HCT116 (cell line): ENCODE results near the gene ALX4. TPM values are rescaled to one million over a fixed set of nuclear protein-coding genes. Genes with fewer than 3 reads are reported as not detected.

Experiments used
- ATAC-seq: fragments of 200-7000 bp; cut with Tn5 transposase; 2 replicates; pipeline ENCODE4 v1.9.1; 2020; ENCODE audit warnings: mild to moderate bottlenecking, moderate library complexity
- BruUV-seq: library from RNA; stranded (reverse); fragments of 400-500 nt; replicated peaks from 2 replicates; lab custom pipeline; 2021; lab: Mats Ljungman, UMichigan
- CTCF ChIA-PET: fragments of 300-600 bp; sonication (Branson Sonifier 250); formaldehyde crosslinking; loops from one replicate; lab custom pipeline; 2021; ENCODE audit warnings: antibody characterized with exemption; lab: Charles Lee
- POLR2A ChIA-PET: fragments of 300-600, 350-600 bp; sonication (Branson Sonifier 250); formaldehyde crosslinking; loops from one replicate; lab custom pipeline; 2021; ENCODE audit warnings: antibody characterized with exemption; lab: Charles Lee
- RAD21 ChIA-PET, 2 experiments: fragments of 300-600 bp; sonication (Branson Sonifier 250); formaldehyde crosslinking; loops; one replicate each; lab custom pipeline; 2023; ENCODE audit warnings: low total read pairs in 2 of 2; ENCODE audit not compliant: uncharacterized antibody in 2 of 2, unreplicated experiment in 2 of 2, low non-redundant PET in 1 of 2; lab: Charles Lee
- DNase-seq: peaks from one replicate; pipeline ENCODE4 v3.0.0-alpha.2; 2010; ENCODE audit warnings: low read depth, low spot score
- H2AFZ ChIP-seq: fragments of 200-600 bp; shearing (Covaris generic), sonication (generic); 2 replicates; pipeline ENCODE4 v1.6.1; 2017; ENCODE audit warnings: low read depth, mixed run types, mixed read lengths, antibody characterized with exemption, low read length; ENCODE audit not compliant: poor library complexity, severe bottlenecking
- H3K27ac ChIP-seq: 2 replicates; pipeline ENCODE4 v1.5.1; 2012; ENCODE audit warnings: low read depth, low read length
- H3K27me3 ChIP-seq: fragments of 200-600 bp; sonication (generic); 2 replicates; pipeline ENCODE4 v1.6.1; 2016; ENCODE audit warnings: mixed run types, low read length, mixed read lengths; ENCODE audit not compliant: insufficient read depth
- H3K36me3 ChIP-seq, 2 experiments: fragments of 200-500 bp in 1 of 2; fragments of 200-600 bp in 1 of 2; sonication (Bioruptor generic) in 1 of 2; sonication (generic) in 1 of 2; 2 replicates each; pipeline versions ENCODE4 v1.5.1 to v1.6.1; 2014 to 2016; ENCODE audit warnings: low read length in 2 of 2, inconsistent platforms in 1 of 2, mixed read lengths in 1 of 2, mixed run types in 1 of 2; ENCODE audit not compliant: insufficient read depth in 2 of 2, control insufficient read depth in 1 of 2
- H3K4me1 ChIP-seq, 2 experiments: fragments of 200-600 bp in 1 of 2; sonication (generic) in 1 of 2; 2 replicates each; pipeline versions ENCODE4 v1.5.1 to v1.6.1; 2012 to 2017; ENCODE audit warnings: low read length in 2 of 2, inconsistent platforms in 1 of 2, mild to moderate bottlenecking in 1 of 2, mixed read lengths in 1 of 2, mixed run types in 1 of 2, moderate library complexity in 1 of 2; ENCODE audit not compliant: insufficient read depth in 2 of 2, control insufficient read depth in 1 of 2
- H3K4me2 ChIP-seq: fragments of 200-600 bp; sonication (generic); 2 replicates; pipeline ENCODE4 v1.6.1; 2017; ENCODE audit warnings: mixed run types, low read length, mixed read lengths
- H3K4me3 ChIP-seq, 2 experiments: fragments of 200-600 bp in 1 of 2; sonication (generic) in 1 of 2; replicated peaks in 1 of 2; 2 replicates each; pipeline ENCODE4 v1.5.1; 2011 to 2016; ENCODE audit warnings: low read length in 2 of 2, control low read depth in 1 of 2, low read depth in 1 of 2, mild to moderate bottlenecking in 1 of 2, mixed read lengths in 1 of 2, mixed run types in 1 of 2
- H3K79me2 ChIP-seq: fragments of 200-600 bp; sonication (generic); 2 replicates; pipeline ENCODE4 v1.6.1; 2017; ENCODE audit warnings: mild to moderate bottlenecking, mixed run types, low read length, moderate library complexity, mixed read lengths; ENCODE audit not compliant: insufficient read depth
- H3K9ac ChIP-seq: fragments of 200-600 bp; sonication (generic); 2 replicates; pipeline ENCODE4 v1.6.1; 2016; ENCODE audit warnings: low read length, mixed read lengths
- H3K9me2 ChIP-seq: fragments of 200-600 bp; sonication (generic), shearing (Covaris generic); 2 replicates; pipeline ENCODE4 v1.6.1; 2017; ENCODE audit warnings: mixed run types, mild to moderate bottlenecking, moderate library complexity; ENCODE audit not compliant: insufficient read depth
- H3K9me3 ChIP-seq, 2 experiments: fragments of 200-500 bp in 1 of 2; fragments of 200-600 bp in 1 of 2; sonication (Bioruptor generic) in 1 of 2; sonication (generic) in 1 of 2; 2 replicates each; pipeline ENCODE4 v1.6.1; 2014 to 2017; ENCODE audit warnings: low read length in 2 of 2, mixed read lengths in 2 of 2, inconsistent platforms in 1 of 2, low read depth in 1 of 2, mild to moderate bottlenecking in 1 of 2, mixed run types in 1 of 2, moderate library complexity in 1 of 2; ENCODE audit not compliant: control insufficient read depth in 1 of 2, insufficient read depth in 1 of 2
- H4K20me1 ChIP-seq: fragments of 200-600 bp; sonication (generic), shearing (Covaris generic); 2 replicates; pipeline ENCODE4 v1.6.1; 2017; ENCODE audit warnings: mixed run types, mild to moderate bottlenecking, moderate library complexity; ENCODE audit not compliant: insufficient read depth
- ATF3 ChIP-seq: IDR thresholded peaks from 2 replicates; pipeline ENCODE4 v1.6.1; 2012
- CBX3 ChIP-seq: IDR thresholded peaks from 2 replicates; pipeline ENCODE4 v1.6.1; 2012; ENCODE audit warnings: low read depth
- CEBPB ChIP-seq: IDR thresholded peaks from 2 replicates; pipeline ENCODE4 v1.6.1; 2012; ENCODE audit warnings: low read depth
- CTCF ChIP-seq, 3 experiments: fragments of 200-600 bp in 1 of 3; sonication (generic) in 1 of 3; IDR thresholded peaks in 2 of 3; conservative IDR thresholded peaks in 1 of 3; 2 replicates each; pipeline ENCODE4 v1.5.1; 2012 to 2017; ENCODE audit warnings: low read depth in 2 of 3, low read length in 2 of 3, antibody characterized with exemption in 1 of 3, borderline replicate concordance in 1 of 3, control low read depth in 1 of 3, mild to moderate bottlenecking in 1 of 3, mixed read lengths in 1 of 3, mixed run types in 1 of 3, moderate library complexity in 1 of 3; ENCODE audit not compliant: insufficient read depth in 1 of 3
- EGR1 ChIP-seq: IDR thresholded peaks from 2 replicates; pipeline ENCODE4 v1.6.1; 2012; ENCODE audit warnings: low read depth
- ELF1 ChIP-seq: IDR thresholded peaks from 2 replicates; pipeline ENCODE4 v1.6.1; 2012; ENCODE audit warnings: low read depth, borderline replicate concordance
- EZH2 ChIP-seq: fragments of 200-600 bp; sonication (generic); IDR thresholded peaks from 2 replicates; pipeline ENCODE4 v1.6.1; 2017; ENCODE audit warnings: antibody characterized with exemption, mixed run types
- EZH2phosphoT487 ChIP-seq: fragments of 200-600 bp; IDR thresholded peaks from 2 replicates; pipeline ENCODE4 v1.6.1; 2018; ENCODE audit warnings: antibody characterized with exemption, borderline replicate concordance
- FOSL1 ChIP-seq: IDR thresholded peaks from 2 replicates; pipeline ENCODE4 v1.6.1; 2012; ENCODE audit warnings: low read depth
- JUND ChIP-seq: IDR thresholded peaks from 2 replicates; pipeline ENCODE4 v1.6.1; 2012
- POLR2A ChIP-seq: IDR thresholded peaks from 2 replicates; pipeline ENCODE4 v1.7.0; 2011; ENCODE audit warnings: borderline replicate concordance; ENCODE audit not compliant: insufficient read depth, insufficient read length; ENCODE audit errors: extremely low read depth
- POLR2AphosphoS5 ChIP-seq: IDR thresholded peaks from 2 replicates; pipeline ENCODE4 v1.6.1; 2011; ENCODE audit warnings: mild to moderate bottlenecking, low read depth, low read length, moderate library complexity
- RAD21 ChIP-seq: IDR thresholded peaks from 2 replicates; pipeline ENCODE4 v1.6.1; 2012; ENCODE audit warnings: low read depth, mild to moderate bottlenecking
- REST ChIP-seq: IDR thresholded peaks from 2 replicates; pipeline ENCODE4 v1.6.1; 2012; ENCODE audit warnings: low read depth
- SIN3A ChIP-seq: IDR thresholded peaks from 2 replicates; pipeline ENCODE4 v1.6.1; 2012; ENCODE audit warnings: low read depth
- SP1 ChIP-seq: IDR thresholded peaks from 2 replicates; pipeline ENCODE4 v1.6.1; 2012; ENCODE audit warnings: low read depth
- TCF7L2 ChIP-seq: IDR thresholded peaks from 2 replicates; pipeline ENCODE4 v1.7.0; 2011; ENCODE audit warnings: borderline replicate concordance, inconsistent platforms; ENCODE audit not compliant: insufficient read depth, insufficient read length; ENCODE audit errors: extremely low read depth
- YY1 ChIP-seq: IDR thresholded peaks from 2 replicates; pipeline ENCODE4 v1.6.1; 2011; ENCODE audit warnings: low read length, low read depth, moderate library complexity, mild to moderate bottlenecking; ENCODE audit not compliant: insufficient replicate concordance; ENCODE audit errors: extremely low read depth
- ZFX ChIP-seq: fragments of 450-650 bp; IDR thresholded peaks from 2 replicates; pipeline ENCODE4 v1.6.1; 2017
- ZNF274 ChIP-seq: fragments of 200-500 bp; sonication (Bioruptor generic); IDR thresholded peaks from 2 replicates; pipeline ENCODE4 v1.6.1; 2014; ENCODE audit warnings: mild to moderate bottlenecking, low read depth, low read length, inconsistent platforms
- intact Hi-C: fragments of 100-400 bp; cut with micrococcal nuclease; formaldehyde crosslinking; loops from 2 replicates; pipeline ENCODE4 v1.10.0; 2022
- total RNA-seq: library from RNA; stranded (reverse); gene quantifications from one replicate; pipeline ENCODE4 v1.2.1, GENCODE V29; 2021; ENCODE audit not compliant: unreplicated experiment

The ALX4 gene
- total RNA-seq, 1 experiment from 2014 or later: not detected

- Histone ChIP-seq H4K20me1 (no peaks in the 10 kb centered on the region), H3K4me3 (no peak overlapping the region), H3K4me2 (no peak overlapping the region), H3K36me3 (no peaks in the 10 kb centered on the region), H3K79me2 (no peaks in the 10 kb centered on the region), H3K9ac (no peak overlapping the region), H3K4me1 (peaks cover 0 to 8% of the 10 kb centered on the region in 2 experiments; a peak in 2 of 4 replicates), H3K9me2 (no peaks in the 10 kb centered on the region), H3K27ac (no peak overlapping the region), H2AFZ (no peak overlapping the region), H3K9me3 (no peaks in the 10 kb centered on the region), H3K27me3 (peaks cover 40% of the 10 kb centered on the region)
- no TSS peak for BruUV-seq
- ChIA-PET RAD21 (no interaction called here), POLR2A (no interaction called here), CTCF (no interaction called here)
- ATAC-seq (no peak), DNase-seq (no peak)
- intact Hi-C loops: loop anchor here (2.0 kb wide), 1 partner anchor 53 kb away; no protein-coding TSS in a partner anchor
- TF ChIP-seq EGR1: no peak
- no peak for TF ChIP-seq REST
- no peak for TF ChIP-seq CTCF (IDR thresholded peaks at IDR 0.05 in 2 of 3, conservative IDR thresholded peaks at IDR 0.05 in 1 of 3; ENCODE audit: borderline replicate concordance in 1 of 3, insufficient read depth in 1 of 3, low read depth in 2 of 3, low read length in 2 of 3)
- TF ChIP-seq ZNF274: no peak
- no peak for TF ChIP-seq EZH2phosphoT487
- TF ChIP-seq POLR2AphosphoS5: no peak
- no peak for TF ChIP-seq POLR2A
- TF ChIP-seq SIN3A: no peak
- no peak for TF ChIP-seq RAD21
- no peak for TF ChIP-seq ATF3
- no peak for TF ChIP-seq EZH2
- no peak for TF ChIP-seq ZFX
- TF ChIP-seq CBX3: no peak
- TF ChIP-seq ELF1: no peak
- no peak for TF ChIP-seq SP1
- TF ChIP-seq YY1: no peak
- no peak for TF ChIP-seq FOSL1
- no peak for TF ChIP-seq CEBPB
- TF ChIP-seq TCF7L2: no peak
- no peak for TF ChIP-seq JUND
Measured at GRCh38 chr11:44335919-44336318, 26.0 kb upstream of the ALX4 start.
